GM23338 (cell line): Measurements from ENCODE around the gene FAAP100.
"Not testable (repeated sequence)": the region's sequence is repeated elsewhere in the genome, so short reads cannot be mapped to it uniquely, and the experiment has no call there.

Experiments used
- CTCF ChIP-seq, 2 experiments: fragments of 200-600 bp in 1 of 2; sonication (generic) in 1 of 2; conservative IDR thresholded peaks; 2 replicates each; pipeline versions ENCODE4 v1.5.1 to v1.6.1; 2016 to 2017; ENCODE audit warnings: antibody characterized with exemption in 2 of 2, low read depth in 2 of 2, mild to moderate bottlenecking in 2 of 2, moderate library complexity in 1 of 2
- REST ChIP-seq: IDR thresholded peaks from one replicate; pipeline ENCODE4 v1.6.1; 2018; ENCODE audit warnings: antibody characterized with exemption; ENCODE audit not compliant: unreplicated experiment
- ZNF331 ChIP-seq: fragments of 250-450 bp; sonication (Bioruptor Pico); IDR thresholded peaks from 2 replicates; pipeline ENCODE4 v1.5.0; 2020; ENCODE audit warnings: low read depth, mild to moderate bottlenecking, moderate library complexity

GRCh38 chr17:81584771-81585170, 32.6 kb upstream of the FAAP100 start:
- not testable (repeated sequence) for TF ChIP-seq CTCF (conservative IDR thresholded peaks at IDR 0.05; ENCODE audit: low read depth in 2 of 2); ZNF331 (CRISPR knock-in tag); REST
